Stimulated activated CD4-positive, alpha-beta T cell treated with anti-CD3 and anti-CD28 coated beads, Interleukin-4, amount 100 ng/mL, for 48 hours (primary cell): ENCODE results near the gene SFTA2.
"Not testable (repeated sequence)": the region's sequence is repeated elsewhere in the genome, so short reads cannot be mapped to it uniquely, and the experiment has no call there.

Source experiments
- DNase-seq, 2 donors: peaks; one replicate each; pipeline ENCODE4 v3.0.0-alpha.2; 2020; ENCODE audit warnings: low read depth in 2 of 2

Gene SFTA2

GRCh38 chr6:30912746-30913520 is 19.0 kb downstream of the SFTA2 start:
- DNase-seq: no peak

- not testable (repeated sequence) for DNase-seq
Measured at GRCh38 chr6:30910473-30910872, 21.5 kb downstream of the SFTA2 start.

DNA sequence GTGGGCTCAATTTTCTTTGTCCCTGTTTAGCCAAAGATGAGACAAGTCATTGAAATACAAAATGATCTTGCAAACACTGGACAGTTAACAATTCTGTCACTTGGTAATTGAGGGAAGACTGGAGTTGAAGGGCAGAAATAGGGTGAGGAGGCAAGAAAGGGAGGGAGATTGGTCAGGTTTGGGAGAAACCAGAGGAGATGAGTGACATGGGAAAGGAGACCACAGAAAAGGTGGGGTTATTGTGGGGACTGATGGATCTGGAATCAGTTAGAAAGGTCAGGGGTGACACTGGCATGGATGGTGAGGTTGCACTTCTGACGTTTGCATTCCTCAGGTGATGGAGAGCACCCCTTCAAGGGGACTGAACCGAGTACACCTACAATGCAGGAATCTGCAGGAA is 23.3 kb downstream of the SFTA2 start:
- no peak for DNase-seq

- DNase-seq: peak; percentile 94 to 95
Measured at GRCh38 chr6:30907758-30908591, 24.0 kb downstream of the SFTA2 start, which contains the start of gene GTF2H4. TSS of gene GTF2H4 (plus strand) at chr6:30908207.

DNA sequence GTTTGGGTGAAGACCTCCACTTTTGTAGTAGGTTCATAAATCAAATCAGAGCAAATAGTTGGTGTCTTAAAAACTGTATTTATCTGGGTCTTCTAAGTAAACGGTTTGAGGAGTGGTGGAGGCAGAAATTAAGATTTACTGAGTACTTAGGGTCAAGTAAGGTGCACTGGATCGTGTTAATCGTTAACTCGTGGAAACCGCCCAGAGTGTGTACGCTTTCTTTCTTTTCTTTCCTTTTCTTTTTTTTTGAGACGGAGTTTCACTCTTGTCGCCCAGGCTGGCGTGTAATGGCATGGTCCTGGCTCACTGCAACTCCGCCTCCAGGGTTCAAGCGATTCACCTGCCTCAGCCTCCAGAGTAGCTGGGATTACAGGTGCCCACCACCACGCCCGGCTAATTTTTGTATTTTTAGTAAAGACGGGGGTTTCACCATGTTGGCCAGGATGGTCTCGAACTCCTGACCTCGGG is 24.6 kb downstream of the SFTA2 start:
- not testable (repeated sequence) for DNase-seq

- DNase-seq: no peak
Measured at GRCh38 chr6:30903236-30903635, 28.7 kb downstream of the SFTA2 start.

- DNase-seq: no peak
Measured at GRCh38 chr6:30902709-30903108, 29.3 kb downstream of the SFTA2 start.

GRCh38 chr6:30902196-30902595 is 29.8 kb downstream of the SFTA2 start:
- DNase-seq: not testable (repeated sequence)

- DNase-seq: no peak
Measured at GRCh38 chr6:30901436-30901835, 30.5 kb downstream of the SFTA2 start.

DNA sequence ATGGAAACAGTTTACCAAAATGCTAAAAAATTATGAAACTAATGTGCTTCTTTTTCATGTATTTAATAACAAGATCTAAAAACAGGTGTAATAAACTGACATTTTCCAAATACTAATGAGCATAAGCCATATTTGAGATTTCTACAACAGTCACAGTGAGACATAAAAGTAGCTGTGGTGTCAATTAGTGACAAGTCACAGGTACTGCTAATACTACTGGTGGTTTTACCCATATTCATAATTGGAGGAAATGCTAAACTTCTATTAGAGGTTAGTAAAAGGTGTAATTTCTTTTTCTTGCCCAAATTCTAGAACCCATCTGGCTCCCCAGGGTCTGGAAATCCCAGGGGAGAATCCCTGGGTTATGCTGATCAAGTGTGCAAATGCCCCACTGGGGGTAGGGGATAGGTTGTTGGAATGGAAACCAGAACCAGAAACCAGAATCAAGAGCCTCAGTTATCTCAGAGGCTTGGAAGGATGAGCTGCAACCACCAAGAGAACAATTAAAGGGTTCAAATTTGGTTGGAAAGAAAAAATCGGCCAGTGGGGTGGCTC is 31.0 kb downstream of the SFTA2 start:
- no peak for DNase-seq

DNA sequence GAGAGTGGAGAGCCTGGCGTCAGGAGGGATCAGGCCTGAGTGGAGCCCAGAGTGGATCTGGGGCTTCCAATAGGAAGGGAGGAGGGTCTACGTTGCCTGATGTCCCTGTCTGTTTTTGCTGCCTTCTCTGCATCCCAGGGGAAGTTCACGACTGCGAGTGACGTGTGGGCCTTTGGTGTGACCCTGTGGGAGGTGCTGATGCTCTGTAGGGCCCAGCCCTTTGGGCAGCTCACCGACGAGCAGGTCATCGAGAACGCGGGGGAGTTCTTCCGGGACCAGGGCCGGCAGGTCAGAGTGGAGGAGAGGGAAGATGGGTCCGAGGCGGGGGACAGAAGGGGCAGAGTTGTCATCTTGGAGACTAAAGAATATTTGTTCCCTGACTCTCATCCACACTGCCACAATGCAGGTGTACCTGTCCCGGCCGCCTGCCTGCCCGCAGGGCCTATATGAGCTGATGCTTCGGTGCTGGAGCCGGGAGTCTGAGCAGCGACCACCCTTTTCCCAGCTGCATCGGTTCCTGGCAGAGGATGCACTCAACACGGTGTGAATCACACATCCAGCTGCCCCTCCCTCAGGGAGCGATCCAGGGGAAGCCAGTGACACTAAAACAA is 33.1 kb downstream of the SFTA2 start:
- DNase-seq: no peak

DNA sequence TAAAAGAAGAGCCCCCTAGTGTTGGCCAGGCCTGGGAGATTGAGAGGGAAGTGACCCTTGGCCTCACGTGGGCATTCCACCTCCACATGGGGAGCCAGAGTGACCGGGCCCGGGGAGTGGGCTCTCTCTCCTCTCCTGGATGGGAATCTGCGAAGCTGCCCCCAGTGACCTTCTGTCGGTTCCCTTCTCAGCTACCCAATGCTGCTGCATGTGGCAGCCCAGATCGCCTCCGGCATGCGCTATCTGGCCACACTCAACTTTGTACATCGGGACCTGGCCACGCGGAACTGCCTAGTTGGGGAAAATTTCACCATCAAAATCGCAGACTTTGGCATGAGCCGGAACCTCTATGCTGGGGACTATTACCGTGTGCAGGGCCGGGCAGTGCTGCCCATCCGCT is 34.1 kb downstream of the SFTA2 start:
- DNase-seq: no peak

- DNase-seq: no peak
Measured at GRCh38 chr6:30896541-30896940, 35.4 kb downstream of the SFTA2 start.

DNA sequence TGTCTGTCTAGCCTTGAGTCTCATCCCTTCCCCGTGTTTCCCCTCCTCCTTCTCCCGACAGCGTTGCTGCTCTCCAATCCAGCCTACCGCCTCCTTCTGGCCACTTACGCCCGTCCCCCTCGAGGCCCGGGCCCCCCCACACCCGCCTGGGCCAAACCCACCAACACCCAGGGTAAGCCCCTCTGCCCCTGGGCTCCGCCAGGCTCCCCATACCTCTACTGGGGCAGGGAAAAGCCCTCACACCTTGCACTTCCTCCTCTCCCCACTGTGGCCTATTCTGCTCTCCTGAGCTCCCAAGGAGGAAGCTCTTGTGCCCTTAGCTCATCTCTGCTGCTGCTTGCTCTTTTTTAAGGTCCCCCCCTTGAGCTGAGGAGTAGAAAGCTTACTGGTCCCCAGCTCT is 36.6 kb downstream of the SFTA2 start:
- no peak for DNase-seq

- DNase-seq: no peak
Measured at GRCh38 chr6:30894935-30895334, 37.0 kb downstream of the SFTA2 start.

DNA sequence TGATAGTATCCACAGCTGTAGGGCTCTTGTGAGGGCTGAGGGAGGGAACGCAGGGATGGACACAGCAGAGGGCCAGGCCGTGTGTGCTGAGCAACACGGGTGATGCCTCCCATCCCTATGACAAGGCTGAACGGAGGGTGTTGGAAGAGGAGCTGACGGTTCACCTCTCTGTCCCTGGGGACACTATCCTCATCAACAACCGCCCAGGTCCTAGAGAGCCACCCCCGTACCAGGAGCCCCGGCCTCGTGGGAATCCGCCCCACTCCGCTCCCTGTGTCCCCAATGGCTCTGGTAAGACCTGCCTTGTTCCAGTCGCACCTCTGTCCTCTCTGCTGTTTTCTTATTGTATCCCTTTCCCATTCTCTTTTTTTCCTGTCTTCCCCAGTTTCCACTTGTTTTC is 37.6 kb downstream of the SFTA2 start:
- no peak for DNase-seq

DNA sequence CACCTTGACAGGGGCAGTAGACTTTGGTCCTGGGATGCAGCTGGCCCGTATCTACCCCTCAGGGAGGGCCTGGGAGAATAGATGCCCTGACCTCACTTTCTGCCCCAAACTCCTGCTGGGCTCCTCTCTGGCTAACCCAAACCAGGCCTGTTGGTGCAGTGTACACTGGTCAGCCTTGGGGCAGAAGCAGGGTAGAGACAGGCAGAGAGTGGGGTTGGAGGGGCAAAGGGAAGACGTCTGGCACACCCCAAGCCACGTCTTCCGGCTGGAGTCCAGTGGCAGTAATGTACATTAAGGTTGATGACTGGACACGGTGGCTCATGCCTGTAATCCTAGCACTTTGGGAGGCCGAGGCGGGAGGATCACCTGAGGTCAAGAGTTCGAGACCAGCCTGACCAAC is 38.3 kb downstream of the SFTA2 start:
- DNase-seq: no peak

- no peak for DNase-seq
Measured at GRCh38 chr6:30893001-30893591, 38.9 kb downstream of the SFTA2 start.

DNA sequence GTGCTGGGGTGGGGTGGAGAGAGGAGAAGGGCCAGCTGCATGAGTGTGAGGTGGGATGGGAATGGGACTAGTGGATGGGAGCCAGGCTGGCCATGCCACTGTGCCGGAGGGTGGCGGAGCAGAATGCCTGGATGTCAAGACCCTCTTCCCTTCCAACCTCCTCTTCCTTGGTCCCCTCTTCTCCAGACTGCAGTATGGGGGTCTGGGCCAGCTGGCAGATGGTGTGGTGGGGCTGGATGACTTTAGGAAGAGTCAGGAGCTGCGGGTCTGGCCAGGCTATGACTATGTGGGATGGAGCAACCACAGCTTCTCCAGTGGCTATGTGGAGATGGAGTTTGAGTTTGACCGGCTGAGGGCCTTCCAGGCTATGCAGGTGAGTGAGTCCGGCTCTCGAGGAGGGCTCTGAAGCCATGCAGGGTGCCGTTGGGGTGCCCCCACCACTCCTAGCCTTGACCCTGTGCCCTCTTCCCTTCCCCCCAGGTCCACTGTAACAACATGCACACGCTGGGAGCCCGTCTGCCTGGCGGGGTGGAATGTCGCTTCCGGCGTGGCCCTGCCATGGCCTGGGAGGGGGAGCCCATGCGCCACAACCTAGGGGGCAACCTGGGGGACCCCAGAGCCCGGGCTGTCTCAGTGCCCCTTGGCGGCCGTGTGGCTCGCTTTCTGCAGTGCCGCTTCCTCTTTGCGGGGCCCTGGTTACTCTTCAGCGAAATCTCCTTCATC is 40.0 kb downstream of the SFTA2 start:
- no peak for DNase-seq

DNA sequence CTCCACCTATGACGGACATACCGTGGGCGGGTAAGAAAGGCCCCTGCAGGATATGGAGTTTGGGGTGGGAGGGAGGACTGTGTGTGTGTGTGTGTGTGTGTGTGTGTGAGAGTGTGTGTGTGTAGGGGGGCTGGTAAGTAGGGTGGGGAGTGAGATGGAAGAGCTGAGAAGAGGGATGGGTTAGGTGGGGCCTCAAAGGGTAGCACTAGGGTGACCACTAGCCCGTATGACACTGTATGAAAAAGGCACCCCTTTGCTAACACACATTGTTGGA is 40.6 kb downstream of the SFTA2 start:
- no peak for DNase-seq
